GM19463 (cell line): ENCODE measurements around the gene SCIN.
"Not testable (repeated sequence)": the region's sequence is repeated elsewhere in the genome, so short reads cannot be mapped to it uniquely, and the experiment has no call there.

Experiments
- ATAC-seq: cut with Tn5 transposase; IDR thresholded peaks from one replicate; pipeline ENCODE4 v1.9.1; 2021; ENCODE audit warnings: mild to moderate bottlenecking, moderate library complexity; ENCODE audit not compliant: unreplicated experiment

Gene SCIN

GRCh38 chr7:12570534-12571461 is at the start of gene SCIN:
Gene SCIN (plus strand): TSS chr7:12570720. CDS start chr7:12570787, 67 bp downstream.
- peak; percentile 49 for ATAC-seq

GRCh38 chr7:12524794-12525386 is 45.6 kb upstream of the SCIN start:
- no peak for ATAC-seq

- not testable (repeated sequence) for ATAC-seq
Observed at GRCh38 chr7:12526693-12527092, 43.8 kb upstream of the SCIN start.

GRCh38 chr7:12527670-12528069 is 42.9 kb upstream of the SCIN start:
- ATAC-seq, result not testable (repeated sequence)

GRCh38 chr7:12529971-12530710 is 40.4 kb upstream of the SCIN start:
- ATAC-seq, result no peak

- no peak for ATAC-seq
Observed at GRCh38 chr7:12531784-12532183, 38.7 kb upstream of the SCIN start.

- no peak for ATAC-seq
Observed at GRCh38 chr7:12534046-12534445, 36.5 kb upstream of the SCIN start.

GRCh38 chr7:12539681-12540080 is 30.8 kb upstream of the SCIN start:
- no peak for ATAC-seq

- ATAC-seq, result no peak
Observed at GRCh38 chr7:12540850-12541249, 29.7 kb upstream of the SCIN start.

GRCh38 chr7:12543586-12543985 is 26.9 kb upstream of the SCIN start:
- ATAC-seq, result no peak

- no peak for ATAC-seq
Observed at GRCh38 chr7:12549106-12549505, 21.4 kb upstream of the SCIN start.

- no peak for ATAC-seq
Observed at GRCh38 chr7:12550956-12551355, 19.6 kb upstream of the SCIN start.

GRCh38 chr7:12552876-12553275 is 17.6 kb upstream of the SCIN start:
- no peak for ATAC-seq

GRCh38 chr7:12553416-12553815 is 17.1 kb upstream of the SCIN start:
- no peak for ATAC-seq

- no peak for ATAC-seq
Observed at GRCh38 chr7:12554351-12554750, 16.2 kb upstream of the SCIN start.

GRCh38 chr7:12554872-12555271 is 15.6 kb upstream of the SCIN start:
- ATAC-seq, result no peak

GRCh38 chr7:12555695-12556094 is 14.8 kb upstream of the SCIN start:
- ATAC-seq, result peak; percentile 19

GRCh38 chr7:12556139-12556792 is 14.3 kb upstream of the SCIN start:
- peak; percentile 74 for ATAC-seq

- no peak for ATAC-seq
Observed at GRCh38 chr7:12557282-12557681, 13.2 kb upstream of the SCIN start.

- no peak for ATAC-seq
Observed at GRCh38 chr7:12564996-12565764, 5.3 kb upstream of the SCIN start.
